K562 (cell line): ENCODE data around the gene PHLDB3. TPM values are rescaled to one million over a fixed set of nuclear protein-coding genes. Genes with fewer than 3 reads are reported as not detected.
A peak's percentile ranks its signal among the peaks of the same experiment; 100 is the strongest.

ENCODE experiments used
- ELF4 ChIP-seq: fragments of 450-650 bp; formaldehyde crosslinking; IDR thresholded peaks from 2 replicates; pipeline ENCODE4 v1.4.0; 2022; ENCODE audit warnings: missing genetic modification characterization
- HDAC1 ChIP-seq, 2 experiments: fragments of 450-650 bp; IDR thresholded peaks; 2 replicates each; pipeline ENCODE4 v1.6.1; 2016 to 2017; ENCODE audit warnings: inconsistent platforms in 1 of 2, mild to moderate bottlenecking in 1 of 2, moderate library complexity in 1 of 2
- HMG20B ChIP-seq: fragments of 250-450 bp; sonication (Bioruptor Pico); IDR thresholded peaks from 2 replicates; pipeline ENCODE4 v1.5.0; 2021; ENCODE audit warnings: mild to moderate bottlenecking
- KLF13 ChIP-seq: fragments of 450-650 bp; IDR thresholded peaks from 2 replicates; pipeline ENCODE4 v1.6.1; 2016; ENCODE audit warnings: missing genetic modification characterization, low read depth, mild to moderate bottlenecking, missing compliant biosample characterization, moderate library complexity, borderline replicate concordance
- MNT ChIP-seq, 2 experiments: fragments of 450-650 bp; conservative IDR thresholded peaks; 2 replicates each; pipeline ENCODE4 v1.6.1; 2017; ENCODE audit warnings: mild to moderate bottlenecking in 2 of 2, moderate library complexity in 2 of 2
- STAT5B ChIP-seq: fragments of 250-450 bp; sonication (Bioruptor Pico); IDR thresholded peaks from 2 replicates; pipeline ENCODE4 v1.8.0; 2021; ENCODE audit warnings: mild to moderate bottlenecking, inconsistent platforms
- TAF1 ChIP-seq: IDR thresholded peaks from 2 replicates; pipeline ENCODE4 v1.6.1; 2011; ENCODE audit warnings: mild to moderate bottlenecking, low read length, moderate library complexity; ENCODE audit not compliant: insufficient read depth, control insufficient read depth, severe bottlenecking; ENCODE audit errors: extremely low read depth
- THRAP3 ChIP-seq: fragments of 450-650 bp; IDR thresholded peaks from 2 replicates; pipeline ENCODE4 v1.6.1; 2016; ENCODE audit warnings: mild to moderate bottlenecking, inconsistent platforms, borderline replicate concordance
- ZNF140 ChIP-seq: fragments of 250-450 bp; sonication (Bioruptor Pico); IDR thresholded peaks from 2 replicates; pipeline ENCODE4 v1.8.0; 2021; ENCODE audit warnings: moderate library complexity, mild to moderate bottlenecking, inconsistent platforms
- ZNF668 ChIP-seq: fragments of 250-450 bp; sonication (Bioruptor Pico); IDR thresholded peaks from 2 replicates; pipeline ENCODE4 v1.8.0; 2022; ENCODE audit warnings: mild to moderate bottlenecking, inconsistent platforms
- ZSCAN29 ChIP-seq: fragments of 450-650 bp; IDR thresholded peaks from 2 replicates; pipeline ENCODE4 v1.6.1; 2017
- polyA plus RNA-seq, 8 experiments: library from polyadenylated mRNA; depleted of rRNA in 4 of 8; stranded (reverse) in 5 of 8; unstranded in 3 of 8; fragments of >200 nt; fragmentation: Nextera tagmentation in 2 of 8; fragmentation: Illumina TruSeq in 1 of 8; extraction: Ambion mirVana in 2 of 8; extraction: Trizol in 1 of 8; gene quantifications; 2 replicates each; pipeline versions ENCODE4 v1.2.1 to v1.2.3, GENCODE V29; 2011 to 2014; ENCODE audit warnings: inconsistent platforms in 1 of 8, missing spikeins in 1 of 8
- total RNA-seq, 7 experiments: library from RNA; depleted of rRNA in 6 of 7; stranded (reverse); fragments of >200 nt in 6 of 7; fragmentation: Illumina TruSeq in 2 of 7; extraction: Trizol in 2 of 7; gene quantifications; 2 replicates each; pipeline versions ENCODE4 v1.2.1 to v1.2.3, GENCODE V29; 2011 to 2021; ENCODE audit warnings: low replicate concordance in 1 of 7
- TF ChIP-seq, protein P1 (sequence below), 2 experiments: fragments of 450-650 bp; IDR thresholded peaks; 2 replicates each; pipeline ENCODE4 v1.6.1; 2018; ENCODE audit warnings: mild to moderate bottlenecking in 2 of 2, low read depth in 1 of 2; ENCODE audit not compliant: partially characterized antibody in 2 of 2
- TF ChIP-seq, protein P2 (sequence below): fragments of 450-650 bp; IDR thresholded peaks from 2 replicates; pipeline ENCODE4 v1.6.1; 2017; ENCODE audit warnings: antibody characterized with exemption, mild to moderate bottlenecking
- TF ChIP-seq, protein P3 (sequence below): sonication (generic); formaldehyde crosslinking; IDR thresholded peaks from 2 replicates; pipeline ENCODE4 v1.8.1; 2023; ENCODE audit warnings: mild to moderate bottlenecking, missing genetic modification reagents

Gene PHLDB3
- total and polyA plus RNA-seq, 9 of the 15 experiments (the other 6 are each of a cell fraction or from before 2014, with no cell fraction given), result 0.04 to 23.5 (median 3.9) TPM

DNA sequence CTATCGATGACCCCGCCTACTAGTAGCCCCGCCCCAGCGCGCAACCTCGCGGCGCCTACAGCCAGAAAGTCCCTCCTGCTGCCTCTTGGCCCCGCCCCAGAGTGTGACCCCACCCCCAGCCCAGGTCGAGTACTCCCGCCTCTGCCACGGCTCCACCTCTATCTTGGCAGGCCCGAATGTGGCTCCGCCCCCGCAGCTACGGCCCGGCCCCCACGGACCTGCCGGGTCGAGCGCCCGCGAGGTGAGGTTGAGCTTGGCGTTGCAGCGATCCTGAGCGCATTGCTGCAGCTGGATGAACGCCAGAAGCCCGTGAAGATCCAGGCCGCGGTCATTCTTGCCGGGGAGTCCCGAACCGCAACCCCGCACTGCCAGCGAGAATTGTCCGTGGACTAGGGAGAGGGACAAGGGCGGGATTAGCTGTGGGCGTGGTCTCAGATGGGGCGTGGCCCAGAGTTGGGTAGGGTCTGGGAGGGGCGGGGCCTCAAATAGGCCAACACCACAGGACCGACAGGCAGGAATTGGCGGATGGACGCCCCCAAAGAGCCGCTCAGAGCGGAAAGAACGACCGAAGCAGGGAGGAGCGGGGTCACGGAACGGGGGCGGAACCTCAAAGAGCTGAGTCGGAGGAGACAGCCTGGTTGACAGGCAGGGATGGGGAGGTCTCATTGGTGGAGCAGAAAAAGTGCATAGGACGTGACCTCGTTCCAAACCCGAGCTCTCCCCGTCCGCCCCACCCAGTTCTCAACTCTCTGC, 41.0 kb downstream of the PHLDB3 start (continued):
- TF ChIP-seq ZSCAN29 (no peak), ZNF140 (CRISPR knock-in tag) (no peak), ELF4 (CRISPR knock-in tag) (no peak), THRAP3 (no peak), ZNF668 (CRISPR knock-in tag) (no peak), STAT5B (CRISPR knock-in tag) (no peak), TAF1 (no peak), HMG20B (CRISPR knock-in tag) (no peak), KLF13 (tag) (no peak; the same call in 1 of the 2 replicates), HDAC1 (IDR thresholded peaks at IDR 0.05) (peak in 1 of 2 experiments; percentile 41; a peak in 2 of 4 replicates), MNT (conservative IDR thresholded peaks at IDR 0.05) (peak in 1 of 2 experiments; percentile 71; a peak in 3 of 4 replicates)
- TF ChIP-seq, protein P1, sequence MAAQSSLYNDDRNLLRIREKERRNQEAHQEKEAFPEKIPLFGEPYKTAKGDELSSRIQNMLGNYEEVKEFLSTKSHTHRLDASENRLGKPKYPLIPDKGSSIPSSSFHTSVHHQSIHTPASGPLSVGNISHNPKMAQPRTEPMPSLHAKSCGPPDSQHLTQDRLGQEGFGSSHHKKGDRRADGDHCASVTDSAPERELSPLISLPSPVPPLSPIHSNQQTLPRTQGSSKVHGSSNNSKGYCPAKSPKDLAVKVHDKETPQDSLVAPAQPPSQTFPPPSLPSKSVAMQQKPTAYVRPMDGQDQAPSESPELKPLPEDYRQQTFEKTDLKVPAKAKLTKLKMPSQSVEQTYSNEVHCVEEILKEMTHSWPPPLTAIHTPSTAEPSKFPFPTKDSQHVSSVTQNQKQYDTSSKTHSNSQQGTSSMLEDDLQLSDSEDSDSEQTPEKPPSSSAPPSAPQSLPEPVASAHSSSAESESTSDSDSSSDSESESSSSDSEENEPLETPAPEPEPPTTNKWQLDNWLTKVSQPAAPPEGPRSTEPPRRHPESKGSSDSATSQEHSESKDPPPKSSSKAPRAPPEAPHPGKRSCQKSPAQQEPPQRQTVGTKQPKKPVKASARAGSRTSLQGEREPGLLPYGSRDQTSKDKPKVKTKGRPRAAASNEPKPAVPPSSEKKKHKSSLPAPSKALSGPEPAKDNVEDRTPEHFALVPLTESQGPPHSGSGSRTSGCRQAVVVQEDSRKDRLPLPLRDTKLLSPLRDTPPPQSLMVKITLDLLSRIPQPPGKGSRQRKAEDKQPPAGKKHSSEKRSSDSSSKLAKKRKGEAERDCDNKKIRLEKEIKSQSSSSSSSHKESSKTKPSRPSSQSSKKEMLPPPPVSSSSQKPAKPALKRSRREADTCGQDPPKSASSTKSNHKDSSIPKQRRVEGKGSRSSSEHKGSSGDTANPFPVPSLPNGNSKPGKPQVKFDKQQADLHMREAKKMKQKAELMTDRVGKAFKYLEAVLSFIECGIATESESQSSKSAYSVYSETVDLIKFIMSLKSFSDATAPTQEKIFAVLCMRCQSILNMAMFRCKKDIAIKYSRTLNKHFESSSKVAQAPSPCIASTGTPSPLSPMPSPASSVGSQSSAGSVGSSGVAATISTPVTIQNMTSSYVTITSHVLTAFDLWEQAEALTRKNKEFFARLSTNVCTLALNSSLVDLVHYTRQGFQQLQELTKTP (IDR thresholded peaks at IDR 0.05; ENCODE audit: low read depth in 1 of 2, partially characterized antibody in 2 of 2), result no peak
- TF ChIP-seq, protein P2, sequence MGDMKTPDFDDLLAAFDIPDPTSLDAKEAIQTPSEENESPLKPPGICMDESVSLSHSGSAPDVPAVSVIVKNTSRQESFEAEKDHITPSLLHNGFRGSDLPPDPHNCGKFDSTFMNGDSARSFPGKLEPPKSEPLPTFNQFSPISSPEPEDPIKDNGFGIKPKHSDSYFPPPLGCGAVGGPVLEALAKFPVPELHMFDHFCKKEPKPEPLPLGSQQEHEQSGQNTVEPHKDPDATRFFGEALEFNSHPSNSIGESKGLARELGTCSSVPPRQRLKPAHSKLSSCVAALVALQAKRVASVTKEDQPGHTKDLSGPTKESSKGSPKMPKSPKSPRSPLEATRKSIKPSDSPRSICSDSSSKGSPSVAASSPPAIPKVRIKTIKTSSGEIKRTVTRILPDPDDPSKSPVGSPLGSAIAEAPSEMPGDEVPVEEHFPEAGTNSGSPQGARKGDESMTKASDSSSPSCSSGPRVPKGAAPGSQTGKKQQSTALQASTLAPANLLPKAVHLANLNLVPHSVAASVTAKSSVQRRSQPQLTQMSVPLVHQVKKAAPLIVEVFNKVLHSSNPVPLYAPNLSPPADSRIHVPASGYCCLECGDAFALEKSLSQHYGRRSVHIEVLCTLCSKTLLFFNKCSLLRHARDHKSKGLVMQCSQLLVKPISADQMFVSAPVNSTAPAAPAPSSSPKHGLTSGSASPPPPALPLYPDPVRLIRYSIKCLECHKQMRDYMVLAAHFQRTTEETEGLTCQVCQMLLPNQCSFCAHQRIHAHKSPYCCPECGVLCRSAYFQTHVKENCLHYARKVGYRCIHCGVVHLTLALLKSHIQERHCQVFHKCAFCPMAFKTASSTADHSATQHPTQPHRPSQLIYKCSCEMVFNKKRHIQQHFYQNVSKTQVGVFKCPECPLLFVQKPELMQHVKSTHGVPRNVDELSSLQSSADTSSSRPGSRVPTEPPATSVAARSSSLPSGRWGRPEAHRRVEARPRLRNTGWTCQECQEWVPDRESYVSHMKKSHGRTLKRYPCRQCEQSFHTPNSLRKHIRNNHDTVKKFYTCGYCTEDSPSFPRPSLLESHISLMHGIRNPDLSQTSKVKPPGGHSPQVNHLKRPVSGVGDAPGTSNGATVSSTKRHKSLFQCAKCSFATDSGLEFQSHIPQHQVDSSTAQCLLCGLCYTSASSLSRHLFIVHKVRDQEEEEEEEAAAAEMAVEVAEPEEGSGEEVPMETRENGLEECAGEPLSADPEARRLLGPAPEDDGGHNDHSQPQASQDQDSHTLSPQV, result no peak
- TF ChIP-seq, protein P3, sequence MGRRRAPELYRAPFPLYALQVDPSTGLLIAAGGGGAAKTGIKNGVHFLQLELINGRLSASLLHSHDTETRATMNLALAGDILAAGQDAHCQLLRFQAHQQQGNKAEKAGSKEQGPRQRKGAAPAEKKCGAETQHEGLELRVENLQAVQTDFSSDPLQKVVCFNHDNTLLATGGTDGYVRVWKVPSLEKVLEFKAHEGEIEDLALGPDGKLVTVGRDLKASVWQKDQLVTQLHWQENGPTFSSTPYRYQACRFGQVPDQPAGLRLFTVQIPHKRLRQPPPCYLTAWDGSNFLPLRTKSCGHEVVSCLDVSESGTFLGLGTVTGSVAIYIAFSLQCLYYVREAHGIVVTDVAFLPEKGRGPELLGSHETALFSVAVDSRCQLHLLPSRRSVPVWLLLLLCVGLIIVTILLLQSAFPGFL, result no peak
